ENCODE data around the gene CFLAR.

DNA sequence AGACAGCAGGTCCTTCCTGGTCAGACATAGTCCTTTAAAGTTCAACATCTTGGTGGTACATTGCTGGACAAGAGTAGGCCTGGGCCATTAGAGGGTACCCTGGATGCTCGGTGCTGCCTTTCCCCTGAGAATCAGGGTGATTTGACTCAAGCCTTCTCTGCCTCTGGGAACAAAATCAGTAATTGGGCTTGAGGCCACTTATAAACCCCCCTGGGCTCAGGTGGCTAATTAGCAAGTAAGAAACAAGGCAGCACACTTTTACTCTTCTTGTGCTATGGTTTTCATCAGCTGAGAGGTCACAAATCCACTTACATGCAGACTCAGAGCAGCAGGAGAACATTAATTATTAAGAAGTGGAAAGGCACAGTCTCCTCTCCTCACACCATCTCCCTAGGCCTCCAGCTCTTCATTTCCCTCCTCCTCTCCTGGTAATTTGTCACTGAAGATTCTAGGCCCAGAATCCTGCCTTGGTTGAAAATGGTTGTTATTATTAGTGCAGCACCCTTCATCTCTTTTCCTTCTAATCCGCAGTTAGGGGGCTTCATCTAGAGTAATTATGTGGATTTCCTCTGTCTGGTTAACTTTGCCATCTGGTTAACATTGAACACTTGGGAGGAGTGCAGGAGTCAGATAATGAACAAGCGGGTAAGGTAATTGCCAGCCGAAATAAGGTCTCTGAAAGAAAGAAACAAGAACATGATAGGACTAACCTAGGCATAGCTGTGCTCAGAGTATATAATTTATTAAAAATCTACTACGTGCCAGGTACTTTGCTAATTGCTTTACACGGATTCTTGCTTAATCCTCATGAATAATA lies 37.2 kb downstream of the CFLAR start:
- TF ChIP-seq, protein P1, sequence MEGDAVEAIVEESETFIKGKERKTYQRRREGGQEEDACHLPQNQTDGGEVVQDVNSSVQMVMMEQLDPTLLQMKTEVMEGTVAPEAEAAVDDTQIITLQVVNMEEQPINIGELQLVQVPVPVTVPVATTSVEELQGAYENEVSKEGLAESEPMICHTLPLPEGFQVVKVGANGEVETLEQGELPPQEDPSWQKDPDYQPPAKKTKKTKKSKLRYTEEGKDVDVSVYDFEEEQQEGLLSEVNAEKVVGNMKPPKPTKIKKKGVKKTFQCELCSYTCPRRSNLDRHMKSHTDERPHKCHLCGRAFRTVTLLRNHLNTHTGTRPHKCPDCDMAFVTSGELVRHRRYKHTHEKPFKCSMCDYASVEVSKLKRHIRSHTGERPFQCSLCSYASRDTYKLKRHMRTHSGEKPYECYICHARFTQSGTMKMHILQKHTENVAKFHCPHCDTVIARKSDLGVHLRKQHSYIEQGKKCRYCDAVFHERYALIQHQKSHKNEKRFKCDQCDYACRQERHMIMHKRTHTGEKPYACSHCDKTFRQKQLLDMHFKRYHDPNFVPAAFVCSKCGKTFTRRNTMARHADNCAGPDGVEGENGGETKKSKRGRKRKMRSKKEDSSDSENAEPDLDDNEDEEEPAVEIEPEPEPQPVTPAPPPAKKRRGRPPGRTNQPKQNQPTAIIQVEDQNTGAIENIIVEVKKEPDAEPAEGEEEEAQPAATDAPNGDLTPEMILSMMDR (IDR thresholded peaks at IDR 0.05), result no peak
- TF ChIP-seq POLR2AphosphoS5 (IDR thresholded peaks at IDR 0.05) (no peak), POLR2A (IDR thresholded peaks at IDR 0.05) (no peak), EP300 (IDR thresholded peaks at IDR 0.05) (no peak)
